Activated naive CD4-positive, alpha-beta T cell treated with anti-CD3 and anti-CD28 coated beads, Interleukin-2, amount 50 U/mL, for 24 hours (primary cell): ENCODE results near the gene SSH3.

Source experiments
- H3K27ac Mint-ChIP-seq: one replicate; pipeline ENCODE4 v1.8.0; 2021; ENCODE audit warnings: mild to moderate bottlenecking, mixed read lengths
- H3K27me3 Mint-ChIP-seq: one replicate; pipeline ENCODE4 v1.8.0; 2021; ENCODE audit warnings: mixed read lengths
- H3K36me3 Mint-ChIP-seq: one replicate; pipeline ENCODE4 v1.8.0; 2021; ENCODE audit warnings: mixed read lengths
- H3K4me1 Mint-ChIP-seq: one replicate; pipeline ENCODE4 v1.8.0; 2021; ENCODE audit warnings: mixed read lengths
- H3K4me3 Mint-ChIP-seq: one replicate; pipeline ENCODE4 v1.8.0; 2021; ENCODE audit warnings: mild to moderate bottlenecking, mixed read lengths
- H3K9me3 Mint-ChIP-seq: one replicate; pipeline ENCODE4 v1.8.0; 2021; ENCODE audit warnings: mixed read lengths

Gene SSH3

GRCh38 chr11:67265633-67266448 is 37.5 kb upstream of the SSH3 start:
- Mint-ChIP-seq H3K27ac (peak overlapping the region; percentile 84), H3K4me1 (peaks cover 69% of the 10 kb centered on the region), H3K4me3 (peak overlapping the region; percentile 83)

GRCh38 chr11:67266449-67267187 is 36.7 kb upstream of the SSH3 start, which contains the start of gene GRK2:
TSS of gene GRK2 (plus strand) at chr11:67266473. CDS start at chr11:67266700, 227 bp downstream.
- Mint-ChIP-seq H3K9me3 (no peaks in the 10 kb centered on the region), H3K4me1 (peaks cover 74% of the 10 kb centered on the region), H3K36me3 (no peaks in the 10 kb centered on the region), H3K27me3 (no peaks in the 10 kb centered on the region), H3K27ac (peak within 1 kb of the TSS; percentile 96), H3K4me3 (peak within 1 kb of the TSS; percentile 93)

More at GRCh38 chr11:67265633-67266448, 37.5 kb upstream of the SSH3 start:
- no peaks in the 10 kb centered on the region for H3K9me3 Mint-ChIP-seq
- H3K27me3 Mint-ChIP-seq = no peaks in the 10 kb centered on the region
- no peaks in the 10 kb centered on the region for H3K36me3 Mint-ChIP-seq

- Mint-ChIP-seq H3K27ac (peak overlapping the region; percentile 96), H3K4me1 (peaks cover 75% of the 10 kb centered on the region), H3K27me3 (no peaks in the 10 kb centered on the region), H3K36me3 (no peaks in the 10 kb centered on the region), H3K4me3 (peak overlapping the region; percentile 93), H3K9me3 (no peaks in the 10 kb centered on the region)
These were observed 35.9 kb upstream of the SSH3 start for GRCh38 chr11:67267188-67268080.

DNA sequence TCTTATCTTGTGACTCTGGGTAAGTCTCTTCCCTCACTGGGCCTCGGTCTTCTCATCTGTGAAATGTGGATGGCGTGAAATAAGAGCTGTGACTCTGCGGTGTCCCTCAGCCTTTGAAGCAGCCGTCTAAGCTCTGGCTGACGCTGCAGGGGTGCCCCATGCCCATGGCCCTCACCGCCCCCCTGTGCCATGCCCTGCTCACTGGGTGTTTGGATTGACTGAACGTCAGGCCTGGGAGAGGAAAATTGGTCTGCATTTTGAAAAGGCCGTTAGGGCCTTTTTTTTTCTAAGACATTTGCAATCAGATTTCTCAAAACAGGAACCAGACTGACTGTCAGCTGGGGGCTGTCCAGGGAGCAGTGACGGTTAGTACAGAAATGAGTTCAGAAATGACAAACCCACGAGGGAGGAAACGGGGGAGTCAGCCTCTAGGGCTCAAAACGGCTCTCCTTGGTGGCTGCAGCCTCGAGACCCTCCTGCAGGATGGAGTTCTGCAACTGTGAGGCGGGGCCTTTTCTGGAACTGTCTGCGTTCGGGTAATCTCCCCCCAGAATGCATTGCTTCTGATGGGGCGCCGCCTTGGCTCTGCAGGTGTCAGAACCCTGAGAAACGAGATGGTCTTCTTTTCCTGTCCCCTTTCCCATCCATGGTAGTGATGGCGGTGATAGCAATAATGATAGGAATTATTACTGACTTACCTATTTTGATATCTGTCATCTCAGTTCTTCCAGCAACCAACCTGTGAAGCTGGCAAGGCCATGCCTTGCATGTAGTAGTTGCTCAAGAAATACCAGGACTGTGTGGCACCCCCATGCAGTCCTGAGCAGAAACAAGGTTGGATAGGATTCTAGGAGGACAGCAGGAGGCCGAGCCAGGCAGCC is 35.0 kb upstream of the SSH3 start:
- no peaks in the 10 kb centered on the region for H3K9me3 Mint-ChIP-seq
- H3K4me3 Mint-ChIP-seq = peak overlapping the region; percentile 93
- H3K36me3 Mint-ChIP-seq = no peaks in the 10 kb centered on the region
- peak overlapping the region; percentile 96 for H3K27ac Mint-ChIP-seq
- no peaks in the 10 kb centered on the region for H3K27me3 Mint-ChIP-seq
- peaks cover 73% of the 10 kb centered on the region for H3K4me1 Mint-ChIP-seq

DNA sequence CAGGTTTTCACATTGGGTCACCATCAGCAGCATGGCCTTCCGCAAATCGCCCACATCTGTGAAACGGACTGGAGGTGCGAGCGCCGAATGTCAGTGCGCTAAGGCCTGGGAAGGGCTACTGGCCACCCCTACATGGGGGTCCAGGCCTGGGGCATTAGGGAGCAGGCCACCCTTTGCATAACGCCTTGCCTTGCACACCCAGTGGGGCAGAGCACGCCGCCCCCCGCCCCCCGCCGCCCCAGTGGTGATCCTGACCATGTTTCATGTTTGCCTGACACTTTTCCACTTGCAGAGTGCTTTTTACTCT is 34.4 kb upstream of the SSH3 start:
- no peaks in the 10 kb centered on the region for H3K36me3 Mint-ChIP-seq
- peak overlapping the region; percentile 93 for H3K4me3 Mint-ChIP-seq
- peak overlapping the region; percentile 96 for H3K27ac Mint-ChIP-seq
- H3K9me3 Mint-ChIP-seq = no peaks in the 10 kb centered on the region
- no peaks in the 10 kb centered on the region for H3K27me3 Mint-ChIP-seq
- H3K4me1 Mint-ChIP-seq = peaks cover 75% of the 10 kb centered on the region

DNA sequence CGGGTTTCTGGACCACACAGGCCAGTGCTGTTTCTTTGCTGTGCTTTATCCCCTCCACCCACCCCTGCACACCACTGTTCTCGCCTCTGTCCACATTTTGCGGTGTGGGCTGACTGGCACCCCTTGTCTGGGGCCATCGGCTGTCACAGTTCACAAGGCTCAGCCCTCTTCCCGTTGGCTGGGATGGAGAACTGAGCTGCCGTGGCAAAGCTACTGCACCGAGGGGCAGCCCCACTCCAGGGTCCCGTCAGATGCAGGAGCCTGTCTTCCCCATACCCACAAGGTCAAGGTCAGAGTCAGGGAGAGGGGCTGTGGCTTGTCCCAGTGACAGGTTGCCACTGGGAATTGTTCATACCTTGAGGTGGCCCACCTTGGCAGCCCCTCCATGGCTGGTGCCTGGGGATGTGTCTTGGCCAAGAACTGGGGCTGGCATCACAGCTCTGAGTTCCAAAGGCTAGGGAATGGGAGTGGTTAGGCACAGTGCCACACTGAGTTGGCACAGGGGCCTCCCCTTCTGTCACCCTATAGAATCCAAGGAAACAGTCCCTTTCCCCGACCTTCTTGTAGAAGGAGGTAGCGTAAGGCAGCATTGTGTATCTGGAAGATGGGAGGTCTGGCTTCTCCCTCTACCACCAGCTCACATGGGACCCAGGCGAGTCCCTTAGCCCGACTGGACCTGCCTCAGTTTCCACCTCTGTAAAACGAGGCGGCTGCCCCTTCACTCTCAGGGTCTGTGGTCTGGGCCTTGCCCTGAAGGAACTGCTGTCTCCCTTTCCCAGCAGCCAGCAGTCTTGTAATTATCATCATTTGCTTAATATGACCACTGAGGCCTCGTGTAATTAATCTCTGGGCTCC is 33.7 kb upstream of the SSH3 start:
- H3K9me3 Mint-ChIP-seq = no peaks in the 10 kb centered on the region
- no peaks in the 10 kb centered on the region for H3K27me3 Mint-ChIP-seq
- peak overlapping the region; percentile 97 for H3K27ac Mint-ChIP-seq
- H3K36me3 Mint-ChIP-seq = no peaks in the 10 kb centered on the region
- peaks cover 72% of the 10 kb centered on the region for H3K4me1 Mint-ChIP-seq
- H3K4me3 Mint-ChIP-seq = peak overlapping the region; percentile 85

- Mint-ChIP-seq H3K9me3 (no peaks in the 10 kb centered on the region), H3K27ac (peak overlapping the region; percentile 97), H3K4me3 (peak overlapping the region; percentile 85), H3K4me1 (peaks cover 70% of the 10 kb centered on the region), H3K36me3 (no peaks in the 10 kb centered on the region), H3K27me3 (no peaks in the 10 kb centered on the region)
These were observed 32.8 kb upstream of the SSH3 start for GRCh38 chr11:67270256-67271204.

- Mint-ChIP-seq H3K4me1 (peaks cover 71% of the 10 kb centered on the region), H3K36me3 (no peaks in the 10 kb centered on the region), H3K9me3 (no peaks in the 10 kb centered on the region), H3K27ac (peak overlapping the region; percentile 97), H3K27me3 (no peaks in the 10 kb centered on the region), H3K4me3 (peak overlapping the region; percentile 85)
These were observed 32.2 kb upstream of the SSH3 start for GRCh38 chr11:67271205-67271540.

- H3K27me3 Mint-ChIP-seq = no peaks in the 10 kb centered on the region
- peaks cover 2% of the 10 kb centered on the region for H3K36me3 Mint-ChIP-seq
These were observed 31.6 kb upstream of the SSH3 start for GRCh38 chr11:67271541-67272284.

DNA sequence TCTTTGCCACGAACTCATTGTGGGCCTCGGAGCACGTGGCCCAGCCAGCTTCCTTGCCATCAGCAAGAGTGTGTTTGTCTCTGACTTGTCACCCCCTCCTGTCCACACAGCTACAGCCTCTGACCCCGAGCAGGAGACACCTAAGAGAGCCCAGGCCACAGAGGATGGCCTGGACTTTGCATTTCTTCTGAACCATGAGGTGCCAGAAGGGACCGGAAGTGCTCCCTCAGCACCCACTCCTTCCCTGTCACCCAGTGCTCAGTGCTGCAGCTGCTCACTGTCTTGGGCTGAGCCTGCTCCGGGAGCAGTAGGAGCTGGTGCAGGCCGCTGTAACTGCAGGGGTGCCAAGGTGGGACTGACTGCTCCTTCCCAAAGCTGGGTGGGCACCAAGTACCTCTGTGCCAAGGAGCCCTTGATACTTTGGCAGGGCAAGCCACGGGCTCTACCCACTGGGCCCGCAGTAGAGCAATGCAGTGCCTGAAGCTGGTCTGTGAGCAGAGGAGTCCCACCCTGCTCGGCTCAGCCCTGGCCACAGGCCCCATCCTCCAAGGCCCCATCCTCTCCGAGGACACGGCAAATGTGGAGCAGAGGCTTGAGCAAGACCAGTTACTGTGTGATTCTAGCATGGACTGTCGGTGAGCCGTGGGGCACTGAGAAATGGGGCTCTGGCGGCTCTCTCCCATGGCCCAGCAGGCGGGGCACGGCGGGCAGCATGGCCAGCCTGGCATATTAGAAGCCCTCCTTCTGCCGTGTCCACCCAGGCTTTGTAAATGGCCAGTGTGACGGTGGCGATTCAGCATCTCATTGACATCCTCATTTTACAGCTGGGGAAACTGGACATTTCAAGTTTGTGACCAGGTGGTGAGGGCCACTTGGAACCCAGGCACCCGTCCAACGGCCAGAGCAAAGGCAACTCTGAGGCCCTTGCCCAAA is 30.7 kb upstream of the SSH3 start:
- Mint-ChIP-seq H3K36me3 (peaks cover 2% of the 10 kb centered on the region), H3K4me1 (peaks cover 82% of the 10 kb centered on the region), H3K9me3 (no peaks in the 10 kb centered on the region), H3K27ac (peak overlapping the region; percentile 97), H3K4me3 (peak overlapping the region; percentile 85), H3K27me3 (no peaks in the 10 kb centered on the region)

More at GRCh38 chr11:67271541-67272284, 31.6 kb upstream of the SSH3 start:
- H3K27ac Mint-ChIP-seq = peak overlapping the region; percentile 97
- peaks cover 77% of the 10 kb centered on the region for H3K4me1 Mint-ChIP-seq
- no peaks in the 10 kb centered on the region for H3K9me3 Mint-ChIP-seq
- peak overlapping the region; percentile 85 for H3K4me3 Mint-ChIP-seq

DNA sequence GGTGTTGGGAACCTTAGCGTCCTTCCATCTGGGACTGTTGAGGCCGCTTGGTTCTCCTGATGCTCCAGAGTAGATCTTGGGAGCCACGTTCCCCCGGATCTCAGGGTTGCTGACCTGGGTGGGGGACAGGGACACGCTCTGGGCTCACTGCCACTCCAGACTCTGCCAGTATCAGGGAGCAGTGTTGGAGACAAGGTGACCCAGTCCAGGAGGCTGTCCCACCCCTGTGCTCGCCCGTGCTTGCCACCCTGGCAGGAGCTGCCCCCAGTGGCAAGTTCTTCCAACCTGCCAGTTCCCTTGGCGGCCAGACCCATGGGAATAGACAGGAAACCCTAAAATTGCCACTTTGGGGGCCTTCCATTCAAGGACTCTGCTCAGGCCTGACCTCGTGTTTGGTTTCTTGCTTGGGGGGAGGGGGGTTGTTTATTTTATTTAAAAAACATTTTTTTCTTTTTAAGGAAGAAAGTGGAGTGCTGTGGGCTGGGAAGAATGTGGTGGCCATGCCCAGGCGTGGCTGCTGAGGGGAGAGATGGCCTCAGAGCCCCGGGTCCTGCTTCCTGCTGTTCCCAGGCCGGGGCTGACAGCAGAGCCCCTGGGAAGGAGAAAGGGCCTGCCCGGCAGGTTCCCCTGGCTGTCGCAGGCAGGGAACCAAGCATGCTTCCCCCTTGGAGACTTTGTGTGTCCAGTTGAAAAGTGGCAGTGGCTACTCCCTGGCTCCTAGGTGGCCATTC is 29.9 kb upstream of the SSH3 start:
- peaks cover 78% of the 10 kb centered on the region for H3K4me1 Mint-ChIP-seq
- H3K4me3 Mint-ChIP-seq = peak overlapping the region; percentile 85
- peaks cover 2% of the 10 kb centered on the region for H3K36me3 Mint-ChIP-seq
- H3K9me3 Mint-ChIP-seq = no peaks in the 10 kb centered on the region
- H3K27ac Mint-ChIP-seq = peak overlapping the region; percentile 100
- H3K27me3 Mint-ChIP-seq = no peaks in the 10 kb centered on the region
